Stimulated activated CD4-positive, alpha-beta T cell treated with anti-CD3 and anti-CD28 coated beads, Interleukin-12 subunit alpha, Interleukin-12 subunit beta, amount 100 ng/mL, for 24 hours (primary cell): ENCODE data around the gene RFX1.
"Not testable (repeated sequence)": the region's sequence is repeated elsewhere in the genome, so short reads cannot be mapped to it uniquely, and the experiment has no call there.

Experiments used
- DNase-seq, 2 experiments: peaks; one replicate each; pipeline ENCODE4 v3.0.0-alpha.2; 2020; ENCODE audit warnings: low read depth in 2 of 2

RFX1 gene

DNA sequence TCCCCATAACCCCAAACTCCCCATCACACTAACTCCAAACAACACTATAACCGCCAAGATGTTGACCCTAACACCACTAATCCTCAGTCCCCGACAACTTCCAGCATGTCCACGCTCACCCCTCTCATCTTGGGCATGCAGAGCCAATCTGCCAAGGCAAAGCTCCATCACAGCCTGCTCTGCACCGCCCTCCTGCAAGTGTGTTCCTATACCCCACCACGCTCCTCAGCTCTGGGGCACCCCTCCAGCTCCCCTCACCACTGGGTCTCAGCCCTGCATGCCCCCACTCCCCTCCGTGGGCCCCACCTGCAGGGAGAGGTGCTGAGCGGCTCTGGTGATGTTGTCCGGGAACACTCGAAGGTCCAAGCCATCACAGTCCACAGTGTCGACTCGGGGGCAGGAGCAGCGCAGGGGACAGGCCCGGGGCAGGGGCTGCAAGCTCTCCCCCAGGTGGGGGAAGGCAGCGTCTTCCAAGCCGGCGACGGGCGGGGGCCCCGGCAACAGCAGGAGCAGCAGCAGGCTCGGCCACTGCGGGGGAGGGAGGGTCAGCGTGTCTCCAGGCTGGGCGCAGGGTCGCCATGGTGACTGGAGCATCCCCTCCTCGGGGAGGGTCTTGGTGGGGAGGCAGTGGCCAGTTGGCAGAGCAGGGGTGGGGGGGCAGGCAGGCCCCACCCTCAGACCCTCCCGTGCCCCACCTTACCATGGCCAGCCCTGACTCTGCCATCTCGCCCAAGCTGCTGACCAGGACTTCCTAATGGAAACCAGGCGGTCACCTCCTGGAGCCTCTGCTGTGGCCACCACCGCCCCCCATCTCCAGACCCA lies 68.4 kb downstream of the RFX1 start:
- no peak for DNase-seq

DNA sequence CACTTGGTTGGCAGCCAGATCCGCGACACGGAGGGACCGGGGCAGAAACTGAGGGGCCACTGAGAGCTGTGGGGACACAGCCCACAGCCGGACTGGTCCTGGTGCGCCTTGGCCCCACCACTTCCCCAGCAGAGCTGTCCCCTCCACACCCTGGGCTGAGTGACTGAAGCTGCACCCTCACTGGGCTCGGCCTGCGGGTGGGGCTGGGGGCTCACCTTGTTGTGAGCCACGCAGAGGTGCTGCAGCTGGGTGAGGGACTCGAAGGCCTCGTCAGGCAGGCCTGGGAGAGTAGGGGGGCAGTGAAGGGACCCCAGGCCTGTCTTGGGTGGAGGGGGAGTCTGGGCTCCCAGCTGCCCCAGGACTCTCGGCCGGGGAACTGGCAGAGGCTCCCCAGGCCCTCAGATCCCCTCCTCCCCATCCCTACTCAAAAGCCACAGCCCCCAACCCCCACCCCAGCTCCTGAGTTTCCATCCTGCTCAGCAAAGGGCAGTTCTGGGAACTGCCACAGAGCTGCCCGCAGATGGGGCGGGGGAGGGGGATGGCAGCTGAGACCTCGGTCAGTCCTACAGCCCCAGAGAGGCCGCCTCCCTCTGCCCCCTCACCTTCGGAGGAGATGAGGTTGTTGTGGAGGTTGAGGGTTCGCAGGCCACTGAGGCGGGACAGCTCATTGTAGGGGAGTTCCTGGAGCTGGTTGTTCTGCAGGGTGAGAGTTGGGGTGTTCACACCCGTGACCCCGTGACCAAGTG lies 70.2 kb downstream of the RFX1 start:
- DNase-seq = no peak

DNA sequence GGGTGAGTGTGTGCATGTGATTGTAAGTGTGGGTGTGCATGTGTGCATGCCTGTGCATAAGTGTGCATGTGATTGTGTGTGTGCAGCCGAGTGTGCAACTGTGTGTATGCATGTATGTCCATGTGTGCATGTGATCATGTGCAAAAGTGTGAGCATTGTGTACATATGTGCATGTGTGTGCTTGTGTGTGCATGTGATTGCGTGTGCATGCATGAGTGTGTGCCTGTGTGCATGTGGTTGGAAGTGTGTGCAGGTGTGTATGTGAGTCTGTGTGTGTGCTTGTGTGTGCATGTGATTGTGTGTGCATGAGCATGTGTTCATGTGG lies 71.4 kb downstream of the RFX1 start:
- no peak for DNase-seq

DNA sequence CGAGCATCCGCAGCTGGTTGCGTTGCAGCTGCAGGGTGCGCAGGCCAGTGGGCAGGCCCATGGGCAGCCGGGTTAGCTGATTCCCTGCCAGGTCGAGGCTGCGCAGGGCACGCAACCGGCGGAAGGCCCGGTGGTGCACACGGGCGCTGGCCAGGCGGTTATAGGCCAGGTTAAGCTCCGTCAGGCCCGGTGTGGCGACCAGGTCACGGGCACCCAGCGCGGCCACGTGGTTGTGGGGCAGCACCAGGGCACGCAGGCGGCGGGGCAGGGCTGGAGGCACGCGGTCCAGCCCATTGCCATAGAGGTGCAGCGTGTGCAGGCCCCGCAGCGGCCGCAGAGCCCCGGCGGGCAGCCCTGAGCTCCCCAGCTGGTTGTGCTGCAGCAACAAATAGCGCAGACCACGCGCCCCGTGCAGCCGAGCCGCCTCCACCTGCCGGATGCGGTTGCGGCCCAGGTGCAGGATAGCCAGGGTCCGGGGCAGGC lies 73.2 kb downstream of the RFX1 start:
- DNase-seq = no peak

DNA sequence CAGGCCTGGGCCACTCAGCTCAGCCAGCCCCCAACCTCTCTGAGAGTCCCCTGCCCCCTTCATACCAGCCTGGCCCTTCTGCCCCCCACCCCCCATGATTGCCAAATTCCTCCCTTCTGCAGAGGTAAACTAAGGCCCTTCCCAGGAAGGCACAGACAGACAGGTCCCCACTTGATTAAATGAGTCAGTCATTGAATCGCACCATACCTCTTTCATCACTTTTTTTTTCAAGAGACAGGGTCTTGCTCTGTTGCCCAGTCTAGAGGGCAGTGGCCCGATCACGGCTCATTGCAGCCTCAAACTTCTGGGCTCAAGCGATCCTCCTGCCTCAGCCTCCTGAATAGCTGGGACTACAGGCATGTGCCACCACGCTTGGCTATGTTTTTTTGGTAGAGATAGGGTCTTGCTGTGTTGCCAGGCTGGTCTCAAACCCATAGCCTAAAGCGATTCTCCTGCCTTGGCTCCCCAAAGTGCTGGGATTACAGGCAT lies 73.9 kb downstream of the RFX1 start:
- no peak for DNase-seq

DNA sequence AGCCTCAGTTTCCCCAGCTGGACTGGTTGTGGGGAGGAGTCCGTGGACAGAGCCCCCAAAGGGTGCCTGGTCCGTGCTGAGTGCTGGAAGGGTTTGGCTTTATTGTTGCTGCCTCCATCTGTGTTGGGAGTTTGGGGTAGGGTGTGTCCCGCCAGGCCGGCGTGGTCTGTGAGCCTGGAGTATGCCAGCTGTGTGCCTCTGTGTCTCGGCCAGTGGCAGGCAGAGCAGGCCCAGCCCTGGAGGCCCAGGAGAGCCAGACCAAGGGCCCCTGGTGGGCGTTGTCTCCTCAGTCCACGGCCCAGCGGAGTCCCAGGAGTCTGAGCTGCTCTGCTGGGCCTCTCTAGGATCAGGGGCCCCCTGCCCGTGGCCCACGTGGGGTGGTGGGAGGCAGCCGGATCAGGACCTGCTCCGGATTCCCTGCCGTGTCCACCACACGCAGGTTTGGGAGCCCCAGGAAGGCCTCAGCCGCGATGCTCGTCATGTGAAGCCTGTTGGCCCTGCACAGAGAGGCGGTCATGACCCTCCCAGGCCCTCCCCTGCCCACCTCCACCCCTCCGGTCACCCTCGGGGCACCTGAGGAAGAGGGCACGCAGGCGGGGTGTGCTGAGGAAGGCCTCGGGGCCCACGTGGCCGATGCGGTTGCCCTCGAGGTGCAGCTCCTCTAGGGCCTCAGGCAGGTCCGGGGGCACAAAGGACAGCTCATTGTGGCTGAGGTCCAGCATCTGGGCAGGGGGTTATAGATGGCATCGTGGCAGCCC lies 74.5 kb downstream of the RFX1 start:
- no peak for DNase-seq

DNA sequence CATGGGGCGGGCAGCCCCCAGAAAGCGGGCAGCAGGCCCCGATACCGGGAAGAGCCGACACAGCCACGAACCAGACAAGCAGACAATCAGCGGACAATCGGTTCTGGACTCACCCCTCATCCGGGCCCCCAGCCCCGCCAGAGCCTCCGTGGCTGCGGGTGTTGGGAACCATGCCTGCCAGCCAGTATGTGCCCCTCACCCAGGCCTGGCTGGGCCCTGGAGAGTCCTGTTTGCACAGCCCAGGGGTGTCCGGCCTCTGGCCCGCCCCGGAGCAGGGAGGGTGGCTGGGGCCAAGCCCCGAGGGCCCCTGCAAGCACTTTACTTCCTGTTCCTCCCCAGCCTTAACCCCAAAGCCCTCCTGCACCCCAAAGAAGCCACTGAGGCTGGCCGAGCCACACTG lies 75.7 kb downstream of the RFX1 start:
- DNase-seq = no peak

DNA sequence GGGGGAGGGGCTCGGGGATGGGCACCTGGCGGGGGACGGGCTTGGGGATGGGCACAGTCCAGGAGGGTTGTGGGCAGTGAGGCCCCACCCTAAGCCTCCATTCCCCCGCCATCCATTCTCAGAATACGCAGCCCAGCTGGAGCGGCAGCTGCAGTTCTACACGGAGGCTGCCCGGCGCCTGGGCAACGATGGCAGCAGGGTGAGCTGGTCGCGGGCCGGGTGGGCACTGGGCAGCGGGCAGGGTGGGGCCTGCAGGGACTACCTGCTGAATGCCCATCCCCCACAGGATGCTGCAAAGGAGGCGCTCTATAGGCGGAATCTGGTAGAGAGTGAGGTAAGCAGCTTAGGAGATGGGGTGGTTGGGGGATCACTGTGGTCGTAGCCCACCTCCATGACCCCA lies 76.2 kb downstream of the RFX1 start:
- DNase-seq = no peak

DNA sequence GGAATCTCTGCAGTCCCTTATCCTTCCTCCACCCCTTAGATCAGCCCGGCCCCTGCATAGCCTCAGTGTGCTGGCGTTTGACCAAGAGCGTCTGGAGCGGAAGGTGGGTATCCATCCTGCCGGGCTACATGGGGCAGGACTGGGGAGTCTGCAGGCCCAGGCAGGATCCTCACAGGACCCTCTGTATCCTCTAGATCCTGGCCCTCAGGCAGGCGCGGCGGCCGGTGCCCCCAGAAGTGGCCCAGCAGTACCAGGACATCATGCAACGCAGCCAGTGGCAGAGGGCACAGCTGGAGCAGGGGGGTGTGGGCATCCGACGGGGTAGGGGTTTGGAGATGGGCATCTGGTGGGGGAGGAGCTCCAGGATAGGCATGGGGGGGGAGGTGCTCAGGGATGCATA lies 76.8 kb downstream of the RFX1 start:
- DNase-seq = no peak

DNA sequence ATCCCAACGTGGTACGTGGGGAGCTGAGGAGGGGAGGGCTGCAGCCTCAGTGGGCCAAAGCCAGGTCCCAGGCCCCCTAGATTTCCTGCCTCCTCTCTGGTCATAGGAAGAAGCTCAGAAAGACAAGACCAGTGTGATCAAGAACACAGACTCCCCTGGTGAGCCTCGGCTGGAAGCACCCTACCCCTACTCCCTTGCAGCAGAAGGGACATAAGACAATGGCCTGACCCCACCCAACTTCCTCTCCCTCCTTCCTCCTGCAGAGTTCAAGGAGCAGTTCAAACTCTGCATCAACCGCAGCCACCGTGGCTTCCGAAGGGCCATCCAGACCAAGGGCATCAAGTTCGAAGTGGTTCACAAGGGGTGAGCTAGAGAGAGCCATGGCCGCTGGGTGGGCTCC lies 79.4 kb downstream of the RFX1 start:
- no peak for DNase-seq

DNA sequence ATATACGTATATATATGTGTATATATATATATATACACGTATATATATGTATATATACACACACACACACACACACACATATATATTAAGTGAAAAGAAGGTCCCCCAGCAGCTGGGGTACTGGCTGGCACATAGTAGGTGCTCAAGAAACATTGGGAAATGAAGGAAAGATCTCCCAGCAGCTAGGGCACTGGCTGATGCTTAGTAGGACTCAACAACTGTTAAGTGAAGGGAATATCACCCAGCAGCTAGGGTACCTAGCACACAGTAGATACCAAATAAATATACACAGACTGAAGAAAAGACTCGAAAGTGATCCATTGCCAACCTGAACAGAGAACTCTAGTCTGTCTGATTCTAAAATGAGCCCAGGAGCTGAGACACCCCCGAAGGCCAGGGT lies 80.1 kb downstream of the RFX1 start:
- DNase-seq = no peak

DNA sequence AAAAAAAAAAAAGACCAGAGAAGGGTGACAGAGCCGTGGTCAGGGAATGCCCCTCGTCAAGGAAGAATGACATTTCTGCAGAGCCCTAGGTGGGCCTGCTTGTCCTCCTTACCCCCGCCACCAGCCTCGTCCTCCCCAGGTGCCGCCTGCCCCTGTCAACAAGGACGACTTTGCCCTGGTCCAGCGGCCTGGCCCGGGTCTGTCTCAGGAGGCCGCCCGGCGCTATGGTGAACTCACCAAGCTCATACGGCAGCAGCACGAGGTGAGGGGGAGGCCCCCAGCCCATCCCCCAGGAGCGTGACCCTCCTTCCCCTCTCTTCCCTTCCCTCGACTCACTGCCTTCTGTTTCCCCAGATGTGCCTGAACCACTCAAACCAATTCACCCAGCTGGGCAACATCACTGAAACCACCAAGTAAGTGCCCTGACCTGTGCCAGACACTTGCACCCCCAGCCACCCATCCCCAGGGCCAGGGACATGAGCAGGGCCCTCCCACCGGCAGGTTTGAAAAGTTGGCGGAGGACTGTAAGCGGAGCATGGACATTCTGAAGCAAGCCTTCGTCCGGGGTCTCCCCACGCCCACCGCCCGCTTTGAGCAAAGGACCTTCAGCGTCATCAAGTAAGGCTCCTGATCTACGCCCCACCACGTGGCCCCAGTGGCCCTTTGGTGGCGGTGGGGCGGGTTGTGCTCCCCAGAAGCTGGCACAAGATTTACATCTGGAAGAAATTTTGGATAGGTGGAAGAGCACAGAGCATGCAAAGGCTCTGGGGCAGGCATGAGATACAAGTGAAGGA lies 82.7 kb downstream of the RFX1 start:
- no peak for DNase-seq

DNA sequence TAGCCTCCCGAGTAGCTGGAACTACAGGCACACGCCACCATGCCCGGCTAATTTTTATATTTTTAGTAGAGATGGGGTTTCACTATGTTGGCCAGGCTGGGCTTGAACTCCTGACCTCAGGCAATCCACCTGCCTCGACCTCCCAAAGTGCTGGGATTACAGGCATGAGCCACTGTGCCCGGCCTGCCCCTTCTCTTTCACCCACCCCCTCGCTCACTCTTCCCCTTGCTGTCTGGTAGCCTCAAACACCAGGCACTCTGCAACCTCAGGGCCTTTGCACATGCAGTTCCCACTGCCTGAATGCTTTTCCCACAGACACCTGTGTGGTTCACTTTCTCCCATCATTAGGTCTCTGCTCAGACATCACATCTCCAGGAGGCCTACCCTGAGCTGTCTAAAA lies 84.0 kb downstream of the RFX1 start:
- not testable (repeated sequence) for DNase-seq

DNA sequence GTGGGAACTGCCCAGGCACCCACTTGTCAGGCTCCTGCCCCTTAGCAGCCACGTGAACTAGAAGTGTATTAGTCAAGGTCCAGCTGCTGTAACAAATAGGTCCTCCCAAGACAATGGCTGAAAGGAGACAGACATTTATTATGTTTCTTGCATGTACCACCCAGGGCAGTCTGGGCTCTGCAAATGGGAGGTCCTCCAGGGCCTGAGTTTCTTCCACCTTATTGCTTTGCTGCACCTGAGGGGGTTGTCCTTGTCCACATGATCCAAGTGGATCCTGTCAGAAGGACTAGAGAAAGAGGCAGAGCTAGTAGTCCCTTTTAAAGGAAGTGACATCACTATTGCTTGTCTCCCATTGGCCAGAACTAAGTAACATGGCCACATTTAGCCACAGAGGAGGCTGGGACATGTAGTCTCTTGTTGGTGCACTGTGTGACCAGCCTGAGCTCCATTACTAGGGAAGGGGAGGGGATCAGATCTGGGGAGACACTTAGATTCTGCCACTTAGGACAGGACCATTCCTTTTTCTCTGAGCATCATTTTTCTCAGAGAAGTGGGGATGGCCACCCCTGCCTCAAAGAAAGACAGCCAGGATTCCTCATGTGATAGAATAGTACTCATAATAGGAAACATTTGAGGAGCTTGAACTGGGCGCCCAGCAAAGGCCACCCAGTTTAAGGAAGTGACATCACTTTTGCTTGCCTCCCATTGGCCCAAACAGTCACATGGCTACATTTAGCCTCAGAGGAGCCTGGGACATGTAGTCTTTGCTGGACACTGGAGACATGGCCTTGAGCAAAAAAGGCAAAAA lies 85.0 kb downstream of the RFX1 start:
- DNase-seq = no peak

DNA sequence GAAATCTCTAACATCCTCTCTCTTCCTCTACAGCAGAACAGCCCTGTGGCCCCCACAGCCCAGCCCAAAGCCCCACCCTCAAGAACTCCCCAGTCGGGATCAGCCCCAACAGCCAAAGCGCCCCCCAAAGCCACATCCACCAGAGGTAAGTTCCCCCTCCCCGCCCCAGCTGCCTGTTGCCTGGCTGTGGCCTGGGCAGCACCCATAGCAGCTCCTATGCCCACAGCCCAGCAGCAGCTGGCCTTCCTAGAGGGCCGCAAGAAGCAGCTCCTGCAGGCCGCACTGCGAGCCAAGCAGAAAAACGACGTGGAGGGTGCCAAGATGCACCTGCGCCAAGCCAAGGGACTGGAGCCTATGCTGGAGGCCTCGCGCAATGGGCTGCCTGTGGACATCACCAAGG lies 85.6 kb downstream of the RFX1 start:
- no peak for DNase-seq

DNA sequence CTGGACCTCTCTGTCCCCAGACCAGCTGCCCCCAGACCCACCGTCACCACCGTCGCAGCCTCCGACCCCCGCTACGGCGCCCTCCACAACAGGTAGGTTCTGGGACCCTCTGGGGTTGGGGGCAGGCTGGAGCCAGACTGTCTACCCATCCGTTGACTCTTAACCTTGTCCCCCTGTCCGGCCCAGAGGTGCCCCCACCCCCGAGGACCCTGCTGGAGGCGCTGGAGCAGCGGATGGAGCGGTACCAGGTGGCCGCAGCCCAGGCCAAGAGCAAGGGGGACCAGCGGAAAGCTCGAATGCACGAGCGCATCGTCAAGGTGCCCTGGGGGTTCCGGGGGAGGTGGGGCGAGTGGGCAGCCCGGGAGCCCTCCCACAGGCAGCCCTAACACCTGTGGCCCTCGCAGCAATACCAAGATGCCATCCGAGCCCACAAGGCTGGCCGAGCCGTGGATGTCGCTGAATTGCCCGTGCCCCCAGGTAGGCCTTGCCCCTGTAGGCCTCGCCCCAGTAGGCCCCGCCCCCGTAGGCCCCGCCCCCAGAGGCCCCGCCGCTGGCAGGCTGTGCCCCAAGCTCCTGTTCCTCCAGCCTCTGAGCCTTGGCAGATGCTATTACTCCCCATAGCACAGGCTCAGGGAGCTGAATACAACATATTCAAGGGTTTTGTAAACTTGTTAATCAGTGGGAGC lies 87.3 kb downstream of the RFX1 start:
- DNase-seq = no peak

DNA sequence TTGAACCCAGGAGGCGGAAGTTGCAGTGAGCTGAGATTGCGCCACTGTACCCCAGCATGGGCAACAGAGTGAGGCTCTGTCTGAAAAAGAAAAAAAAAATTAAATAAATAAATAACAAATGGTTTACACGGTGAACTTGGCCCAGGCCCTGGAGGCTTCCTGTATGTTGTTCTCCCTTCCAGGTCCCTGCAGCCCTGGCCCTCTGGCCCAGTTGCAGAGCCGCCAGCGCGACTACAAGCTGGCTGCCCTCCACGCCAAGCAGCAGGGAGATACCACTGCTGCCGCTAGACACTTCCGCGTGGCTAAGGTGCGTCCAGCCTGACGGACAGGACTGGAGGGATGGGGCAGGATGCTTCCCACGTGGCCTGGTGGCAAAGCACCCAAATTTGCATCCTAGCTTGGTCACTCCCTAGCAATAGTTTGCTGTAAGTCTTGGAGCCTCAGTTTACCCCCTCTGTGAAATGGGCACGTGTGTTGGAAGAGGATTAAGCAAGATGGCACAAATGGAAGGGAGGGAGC lies 88.2 kb downstream of the RFX1 start:
- DNase-seq = no peak

DNA sequence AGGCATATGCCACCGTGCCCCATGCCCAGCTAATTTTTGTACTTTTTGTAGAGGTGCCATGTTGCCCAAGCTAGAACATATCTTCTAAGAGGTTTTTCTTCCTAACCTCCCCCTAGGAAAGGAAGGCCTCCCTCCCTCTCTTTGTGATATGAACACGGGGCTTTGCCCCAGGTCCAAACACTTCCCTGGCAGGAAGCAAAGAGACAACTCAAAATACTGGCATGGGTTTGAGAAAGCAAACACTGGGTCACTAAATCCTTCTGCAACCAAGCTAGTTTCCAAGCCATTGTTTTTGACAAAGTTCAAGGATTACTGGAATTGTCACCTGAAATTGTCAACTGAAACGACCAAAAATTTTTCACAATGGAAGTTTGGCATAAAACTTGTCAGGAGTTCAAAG lies 91.3 kb downstream of the RFX1 start:
- no peak for DNase-seq

DNA sequence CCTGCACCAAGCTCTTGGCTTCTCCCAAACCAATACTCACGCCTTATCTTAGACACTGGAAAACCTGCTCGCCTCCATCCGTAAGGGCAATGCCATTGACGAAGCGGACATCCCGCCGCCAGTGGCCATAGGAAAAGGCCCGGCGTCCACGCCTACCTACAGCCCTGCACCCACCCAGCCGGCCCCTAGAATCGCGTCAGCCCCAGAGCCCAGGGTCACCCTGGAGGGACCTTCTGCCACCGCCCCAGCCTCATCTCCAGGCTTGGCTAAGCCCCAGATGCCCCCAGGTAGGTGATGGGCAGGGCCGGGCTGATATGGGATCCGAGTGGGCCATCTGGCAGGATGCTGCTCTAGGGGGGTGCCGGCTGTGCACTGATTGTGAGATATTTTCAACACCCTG lies 92.8 kb downstream of the RFX1 start:
- DNase-seq = no peak
